Ramos (cell line): ENCODE measurements around the gene EDIL3.

Experiments
- in situ Hi-C: fragments of 300-500 bp; cut with MboI; formaldehyde crosslinking; loops from one replicate; pipeline ENCODE4 v1.14.3; 2022; ENCODE audit warnings: low sequenced_read_pairs; ENCODE audit not compliant: unreplicated experiment

EDIL3 gene

DNA sequence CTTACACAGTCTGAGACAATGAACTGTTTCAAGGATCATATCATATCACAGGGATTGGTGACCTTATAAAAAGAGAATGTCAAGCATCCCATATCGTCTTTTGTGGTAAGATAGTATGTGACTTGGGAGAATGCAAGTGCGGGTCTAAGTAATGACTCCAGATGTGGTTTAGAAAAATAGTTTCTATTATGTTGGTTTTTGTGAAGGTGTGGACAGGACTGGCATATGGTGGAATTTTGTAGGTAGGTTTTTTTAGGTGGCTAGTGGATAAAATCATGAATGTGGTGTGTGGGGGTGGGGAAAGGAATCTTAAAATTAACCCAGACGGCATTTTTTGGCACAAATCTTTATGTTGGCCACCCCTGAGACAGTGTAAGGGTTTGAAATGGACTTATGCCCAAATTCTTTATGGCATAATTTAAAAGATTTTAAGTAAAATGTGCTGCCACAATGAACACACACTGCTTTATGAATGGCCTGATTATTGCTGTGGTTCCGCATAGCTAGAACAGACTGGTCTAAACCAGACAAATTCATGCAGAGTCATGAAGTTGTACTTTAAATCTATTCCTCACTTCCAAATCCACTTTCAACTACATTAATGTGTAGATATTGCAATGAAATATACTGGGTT lies 459.2 kb downstream of the EDIL3 start:
- in situ Hi-C loops = no loop called here

DNA sequence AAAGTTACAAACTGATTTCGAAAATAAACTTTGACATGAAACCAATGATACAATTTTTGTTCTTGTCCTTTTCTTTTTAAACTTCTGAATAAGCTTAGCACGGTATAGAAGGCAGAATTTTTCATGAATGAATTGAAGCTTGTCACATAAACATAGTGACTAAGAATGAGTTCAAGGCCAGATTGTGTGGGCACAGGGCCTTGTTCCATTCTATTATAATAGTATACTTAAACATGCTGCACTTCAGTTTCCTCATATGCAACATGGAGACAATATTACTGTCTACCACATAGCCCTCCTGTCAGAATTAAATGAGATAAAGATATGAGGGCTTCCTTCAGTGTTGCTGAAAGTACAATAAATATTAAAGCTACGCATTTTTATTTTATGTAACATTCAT lies 459.8 kb downstream of the EDIL3 start:
- in situ Hi-C loops = no loop called here

DNA sequence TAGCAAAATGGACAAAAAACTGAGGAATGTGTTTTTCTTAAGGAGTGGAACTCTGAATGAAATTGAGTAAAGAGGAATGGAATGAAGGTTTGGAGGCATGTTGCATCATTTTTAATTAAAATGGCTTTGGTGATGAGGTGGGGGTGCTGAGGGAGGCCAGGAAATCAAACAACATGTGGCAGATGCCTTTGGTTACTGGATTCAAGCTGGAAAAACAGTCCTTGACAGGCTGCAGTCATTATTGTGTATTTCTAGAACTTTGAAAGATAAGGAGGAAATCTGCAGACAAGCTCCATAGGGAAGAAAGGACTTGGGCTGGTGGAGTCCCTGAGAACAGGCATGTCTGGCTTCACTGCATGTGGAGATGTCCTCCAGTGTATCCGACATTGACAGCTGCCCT lies 460.5 kb downstream of the EDIL3 start:
- in situ Hi-C loops = no loop called here

DNA sequence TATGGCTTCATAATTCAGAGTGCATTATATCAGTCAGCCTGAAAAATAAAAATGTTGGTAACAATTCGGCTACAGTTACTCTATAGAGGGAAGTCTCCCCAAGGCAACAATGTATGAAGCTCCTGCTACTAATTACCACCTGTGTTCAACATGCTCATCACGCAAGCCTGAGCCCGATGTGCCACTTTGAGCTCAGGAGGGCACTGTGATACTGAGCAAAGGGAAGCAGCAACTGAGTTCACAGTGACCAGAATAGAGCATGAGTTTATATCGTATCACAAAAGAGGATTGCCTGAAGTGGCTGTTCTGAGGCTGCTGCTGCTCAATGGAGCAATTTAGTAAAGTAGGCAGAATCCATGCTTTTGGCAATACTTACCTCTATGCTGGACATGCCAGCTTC lies 462.0 kb downstream of the EDIL3 start:
- in situ Hi-C loops = no loop called here

DNA sequence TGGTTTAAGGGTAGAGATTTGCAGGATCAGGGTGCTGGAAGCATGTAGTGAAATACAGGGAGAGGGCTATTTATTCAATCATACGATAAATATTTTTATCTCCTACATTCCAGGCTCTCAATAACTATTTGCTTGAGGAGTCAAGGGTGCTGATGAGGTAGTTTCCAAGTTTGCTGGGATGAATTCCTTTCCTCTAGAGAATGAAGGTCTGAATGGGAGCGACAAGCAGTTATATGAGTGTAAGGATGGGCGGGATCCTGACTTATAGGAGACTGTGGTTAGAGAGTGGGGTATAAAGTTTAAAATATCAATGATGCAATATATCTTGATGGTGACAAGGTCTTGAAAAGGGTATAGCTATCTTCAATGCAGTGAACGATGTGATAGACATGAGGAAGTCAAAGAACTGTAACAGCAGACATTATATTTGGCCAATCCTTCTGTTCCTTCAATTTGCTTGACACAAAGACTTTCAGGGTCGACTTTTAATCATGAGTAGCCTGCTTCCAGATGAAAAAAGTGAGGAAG lies 462.9 kb downstream of the EDIL3 start:
- in situ Hi-C loops = no loop called here

DNA sequence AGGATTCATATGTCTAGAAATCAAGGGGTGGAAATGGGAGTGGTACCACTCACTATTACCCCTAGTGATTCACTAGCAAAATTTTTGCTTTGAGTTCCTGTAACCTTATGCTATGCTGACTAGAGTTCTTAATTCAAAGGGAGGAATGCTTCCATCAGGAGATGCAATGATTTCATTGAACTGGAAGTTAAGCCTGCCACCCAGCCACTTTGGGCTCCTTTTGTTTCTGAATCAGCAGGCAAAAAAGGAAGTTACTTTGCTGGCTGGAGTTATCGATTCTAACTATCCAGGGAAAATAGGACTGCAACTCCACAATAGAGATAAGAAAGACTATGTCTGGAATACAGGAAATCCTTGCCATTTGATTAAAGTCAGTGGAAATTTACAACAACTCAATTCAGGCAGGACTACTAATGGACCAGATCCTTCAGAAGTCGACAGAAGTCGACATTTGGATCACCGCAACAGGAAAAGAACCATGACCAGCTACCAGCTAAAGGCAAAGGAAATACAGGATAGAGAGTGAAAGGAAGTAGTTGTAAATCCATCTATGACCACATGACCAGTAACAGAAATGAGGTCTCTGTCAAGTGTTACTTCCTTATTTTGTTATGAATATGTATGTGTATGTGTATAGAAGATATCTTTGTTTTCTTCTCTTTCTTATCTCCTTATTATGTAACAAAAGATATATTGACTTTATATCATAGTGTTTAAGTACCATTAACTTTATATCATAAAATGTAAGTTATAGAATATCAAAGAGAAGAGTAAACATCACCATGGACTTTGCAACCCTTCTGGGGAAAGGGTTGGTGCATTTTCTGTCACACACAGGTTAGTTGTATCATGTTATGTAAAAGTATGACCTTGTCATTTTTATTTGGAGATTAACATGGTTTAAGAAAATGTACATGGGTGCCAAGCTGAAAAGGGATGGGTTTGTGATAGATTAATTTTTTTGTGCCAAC lies 465.3 kb downstream of the EDIL3 start:
- in situ Hi-C loops = no loop called here

DNA sequence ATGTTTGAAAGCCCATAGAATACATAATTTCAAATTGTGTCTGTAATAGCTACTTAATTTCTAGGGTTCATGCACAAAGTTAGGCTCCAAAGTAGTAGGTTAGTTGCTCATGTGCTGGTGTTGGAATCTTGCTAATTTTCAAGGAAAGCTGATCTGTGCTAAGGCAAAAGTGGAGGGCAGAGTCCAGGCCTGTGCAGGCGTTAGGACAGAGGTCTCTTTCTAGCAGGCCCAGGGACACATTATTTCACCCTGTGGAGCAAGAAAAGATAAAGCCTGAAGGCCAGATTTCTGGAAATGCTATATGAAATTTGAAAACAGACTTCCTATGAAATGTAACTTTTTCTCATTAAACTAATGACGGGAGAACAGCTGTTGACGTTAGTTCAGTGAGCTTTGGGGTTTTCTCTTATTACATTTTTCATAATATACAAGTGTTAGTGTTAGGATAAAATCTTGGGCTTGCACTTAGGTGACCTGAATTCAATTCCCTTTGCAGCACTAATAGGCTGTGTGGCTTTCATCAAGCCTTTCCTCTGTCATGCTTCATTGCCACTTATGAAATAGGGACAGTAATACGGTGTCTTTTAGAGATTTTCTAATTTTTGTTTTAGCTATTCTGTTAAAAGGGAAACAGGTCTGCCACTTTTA lies 467.3 kb downstream of the EDIL3 start:
- in situ Hi-C loops = no loop called here

DNA sequence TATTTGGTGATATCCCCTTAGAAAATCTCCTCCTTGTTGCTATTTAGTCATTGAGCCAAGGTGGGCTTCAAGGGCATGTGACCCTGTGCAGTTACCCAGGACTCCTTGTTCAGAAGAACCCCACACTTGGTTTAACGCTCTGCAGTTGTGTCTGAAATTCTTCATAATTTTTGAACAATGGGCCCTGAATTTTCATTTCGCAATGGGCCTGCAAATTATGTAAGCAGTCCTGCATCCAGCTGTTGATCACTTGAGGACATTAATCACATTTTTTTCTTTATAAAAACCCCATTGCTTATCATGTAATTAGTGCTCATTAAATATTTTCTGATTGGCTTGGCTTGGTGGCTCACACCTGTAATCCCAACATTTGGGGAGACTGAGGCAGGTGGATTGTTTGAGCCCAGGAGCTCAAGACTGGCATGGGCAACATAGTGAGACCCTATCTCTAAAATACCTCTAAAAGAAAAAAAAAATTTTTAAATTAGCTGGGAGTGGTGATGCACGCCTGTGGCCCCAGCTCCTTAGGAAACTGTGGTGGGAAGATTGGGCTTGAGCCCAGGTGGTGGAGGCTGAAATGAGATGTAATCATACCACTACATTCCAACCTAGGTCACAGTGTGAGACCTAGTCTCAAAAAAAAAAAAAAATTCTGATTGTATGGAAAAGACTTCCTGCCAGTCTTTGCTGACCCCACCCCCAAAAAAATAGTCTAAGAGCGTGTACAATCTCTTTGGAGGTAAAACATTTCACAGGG lies 469.8 kb downstream of the EDIL3 start:
- in situ Hi-C loops = no loop called here

DNA sequence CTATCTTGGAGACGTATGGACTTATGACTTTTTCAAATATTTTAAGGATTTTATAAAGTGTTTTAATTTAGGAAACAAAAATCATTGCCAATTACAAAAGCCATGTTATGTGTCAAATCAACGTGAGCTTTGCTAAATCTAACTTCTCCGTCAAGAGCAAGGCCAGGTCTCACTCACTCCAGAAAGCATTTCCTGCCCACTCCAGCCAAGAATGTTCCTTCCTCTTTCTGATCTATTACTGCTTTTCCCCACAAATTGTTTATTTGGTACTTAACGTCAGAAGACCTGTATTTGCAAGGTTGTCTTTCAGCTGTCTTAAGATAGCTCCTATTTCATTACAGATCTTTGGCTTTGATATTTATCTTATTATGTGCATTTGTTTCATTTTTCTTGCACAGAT lies 470.5 kb downstream of the EDIL3 start:
- in situ Hi-C loops = no loop called here

DNA sequence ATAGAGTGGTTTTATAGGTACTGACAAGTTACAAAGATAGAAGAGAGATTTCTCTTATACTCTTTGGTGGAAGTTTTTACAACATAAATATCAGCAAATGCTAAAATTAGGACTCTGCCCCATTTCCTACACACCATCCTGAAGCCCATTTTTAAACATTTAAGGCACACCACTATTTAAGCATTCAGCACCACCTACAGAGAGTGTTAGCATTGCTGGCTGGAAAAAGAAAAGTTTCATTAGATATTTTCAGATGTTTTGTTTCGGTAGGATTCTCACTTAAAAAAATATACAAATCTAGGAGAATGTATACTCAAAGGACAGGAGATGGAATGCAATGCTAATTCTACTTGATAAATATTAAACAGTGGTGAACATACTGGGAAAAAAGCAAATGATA lies 471.1 kb downstream of the EDIL3 start:
- in situ Hi-C loops = no loop called here

DNA sequence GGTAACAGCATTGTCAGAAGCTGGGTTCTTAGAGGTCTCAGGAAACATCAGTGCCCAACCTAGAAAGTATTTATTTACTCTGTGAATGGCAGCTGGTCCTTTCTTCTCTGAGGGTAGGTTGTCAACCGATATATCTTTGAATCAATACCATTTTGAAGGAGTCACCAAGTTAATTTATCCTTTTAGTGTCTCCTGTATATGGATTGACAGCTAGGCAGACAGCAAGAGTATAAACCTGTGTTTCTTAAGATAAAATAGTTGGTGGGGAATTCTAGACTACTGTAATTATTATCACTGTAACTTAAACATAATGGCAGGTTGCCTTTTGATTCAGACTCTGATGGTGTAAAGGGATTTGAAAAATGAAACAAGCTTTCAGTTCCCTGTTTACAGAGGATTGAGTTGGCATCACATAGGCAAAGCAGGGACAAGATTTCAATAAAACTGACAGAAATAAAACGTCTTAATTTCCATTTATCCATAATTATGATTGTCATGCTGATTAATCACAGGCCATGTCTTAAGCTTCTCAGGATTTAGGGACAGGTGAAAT lies 473.2 kb downstream of the EDIL3 start:
- in situ Hi-C loops = no loop called here

DNA sequence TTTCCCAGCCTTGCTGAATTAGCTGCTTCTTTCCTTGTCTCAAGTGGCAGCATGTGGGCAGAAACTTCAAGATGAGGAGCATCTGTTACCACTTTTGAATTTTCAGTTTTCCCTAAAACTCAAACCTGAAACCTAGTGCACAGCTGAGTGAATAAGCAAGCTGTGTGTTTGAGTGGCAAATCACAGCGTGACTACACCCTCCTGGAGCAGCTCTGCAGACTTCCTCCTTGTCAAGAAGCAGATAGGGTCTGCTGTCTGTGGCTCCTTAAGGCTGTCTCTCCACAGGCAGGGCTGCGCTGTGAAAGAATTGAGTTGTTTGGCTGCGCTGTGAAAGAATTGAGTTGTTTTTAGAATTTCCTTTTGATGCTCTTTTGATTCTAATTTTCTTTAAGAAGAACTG lies 484.4 kb downstream of the EDIL3 start:
- in situ Hi-C loops = no loop called here

DNA sequence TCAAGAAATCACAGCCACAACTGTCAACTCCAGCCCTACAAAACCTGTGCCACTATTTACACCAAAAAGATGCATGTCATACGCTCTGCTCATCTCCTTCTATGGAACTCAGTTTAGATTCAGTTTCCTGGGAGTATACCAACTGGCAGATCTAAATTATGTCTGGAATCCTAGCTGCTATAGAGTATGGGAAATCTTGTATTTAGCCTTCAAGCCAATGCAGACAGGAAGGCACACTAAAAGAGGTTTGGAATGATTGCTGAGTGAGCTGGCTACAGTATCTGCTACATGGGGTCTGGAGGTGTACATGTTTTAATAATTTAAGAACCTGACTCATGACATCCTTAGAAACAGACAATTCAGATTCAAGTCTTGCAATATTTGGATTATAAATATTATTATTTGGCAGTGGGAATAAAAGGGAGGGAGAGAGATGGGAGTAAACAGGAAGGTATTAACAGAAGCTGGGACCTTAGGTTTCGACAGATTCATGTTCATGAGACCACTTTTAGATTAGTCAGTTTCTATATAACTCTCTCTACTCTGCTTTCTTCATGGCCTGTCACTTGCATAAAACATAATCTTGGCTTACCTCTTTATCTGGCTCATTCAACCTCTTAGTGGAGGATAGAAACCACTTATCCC lies 485.2 kb downstream of the EDIL3 start:
- in situ Hi-C loops = no loop called here

DNA sequence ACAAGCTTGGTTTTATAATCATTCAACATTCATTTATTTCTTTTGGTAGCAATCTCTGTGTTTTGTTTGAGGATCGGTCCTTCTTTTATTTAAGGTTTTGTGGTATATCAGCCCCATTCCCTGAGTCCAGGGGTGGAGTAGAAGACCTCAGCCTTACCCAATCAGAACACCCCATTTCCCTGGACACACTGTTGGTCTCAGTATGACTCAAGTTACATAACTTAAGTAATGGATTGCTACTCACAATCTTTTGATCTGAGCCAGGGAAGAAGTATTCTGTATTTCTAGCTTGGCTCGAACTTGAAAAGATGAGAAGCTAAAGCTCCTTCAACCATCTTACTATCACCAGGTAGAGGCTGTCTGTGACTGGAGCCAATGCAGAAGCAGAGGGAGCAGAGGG lies 488.8 kb downstream of the EDIL3 start:
- in situ Hi-C loops = no loop called here

DNA sequence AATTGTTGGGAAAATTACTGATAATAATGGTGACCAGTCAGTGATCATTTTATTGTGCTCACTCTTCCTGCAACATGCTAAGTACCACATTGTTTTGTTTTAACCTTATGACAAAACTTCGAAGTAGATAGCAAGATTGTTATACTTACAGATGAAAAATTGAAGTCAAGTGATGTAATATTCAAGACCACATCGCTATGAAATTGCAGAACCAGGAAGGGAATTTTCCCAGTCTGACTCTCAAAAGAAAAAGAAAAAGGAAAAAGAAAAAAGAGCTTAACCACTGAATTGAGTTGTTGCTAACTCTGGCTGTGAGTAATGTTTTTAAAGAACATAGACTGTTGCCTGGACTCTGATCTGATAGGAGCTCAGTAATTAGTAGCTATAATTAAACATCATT lies 493.4 kb downstream of the EDIL3 start:
- in situ Hi-C loops = no loop called here
